Endothelial cell of umbilical vein (primary cell): Measurements from ENCODE around the gene RBP4.

Experiments
- CTCF ChIP-seq, 2 donors: IDR thresholded peaks; 1 replicate in 1 of 2; 2 replicates in 1 of 2; pipeline ENCODE4 v1.5.1; 2011; ENCODE audit warnings: low read length in 2 of 2, mild to moderate bottlenecking in 2 of 2, moderate library complexity in 2 of 2, control low read depth in 1 of 2, inconsistent platforms in 1 of 2, low read depth in 1 of 2; ENCODE audit not compliant: insufficient read depth in 1 of 2; ENCODE audit errors: extremely low read depth in 1 of 2
- EZH2 ChIP-seq: IDR thresholded peaks from 2 replicates; pipeline ENCODE4 v1.6.1; 2012; ENCODE audit warnings: borderline replicate concordance, low read depth, mild to moderate bottlenecking, moderate library complexity, low read length, inconsistent platforms; ENCODE audit not compliant: severe bottlenecking
- FOS ChIP-seq: IDR thresholded peaks from 2 replicates; pipeline ENCODE4 v1.6.1; 2011; ENCODE audit warnings: mild to moderate bottlenecking, low read length, moderate library complexity, borderline replicate concordance; ENCODE audit not compliant: insufficient read depth
- JUN ChIP-seq: IDR thresholded peaks from 2 replicates; pipeline ENCODE4 v1.6.1; 2011; ENCODE audit warnings: borderline replicate concordance, low read depth; ENCODE audit not compliant: insufficient read length, insufficient read depth
- MYC ChIP-seq: IDR thresholded peaks from one replicate; pipeline ENCODE4 v1.6.1; 2011; ENCODE audit warnings: mild to moderate bottlenecking, low read depth, low read length
- POLR2A ChIP-seq: IDR thresholded peaks from 2 replicates; pipeline ENCODE4 v1.6.1; 2012; ENCODE audit warnings: low read depth, mild to moderate bottlenecking, control low read depth, low read length
- POLR2AphosphoS5 ChIP-seq: IDR thresholded peaks from 2 replicates; pipeline ENCODE4 v1.6.1; 2012; ENCODE audit warnings: low read depth, mild to moderate bottlenecking, control low read depth, low read length, moderate library complexity; ENCODE audit not compliant: insufficient read depth
- TF ChIP-seq, protein P1 (sequence below): IDR thresholded peaks from 2 replicates; pipeline ENCODE4 v1.6.1; 2011; ENCODE audit not compliant: insufficient read depth, insufficient read length

DNA sequence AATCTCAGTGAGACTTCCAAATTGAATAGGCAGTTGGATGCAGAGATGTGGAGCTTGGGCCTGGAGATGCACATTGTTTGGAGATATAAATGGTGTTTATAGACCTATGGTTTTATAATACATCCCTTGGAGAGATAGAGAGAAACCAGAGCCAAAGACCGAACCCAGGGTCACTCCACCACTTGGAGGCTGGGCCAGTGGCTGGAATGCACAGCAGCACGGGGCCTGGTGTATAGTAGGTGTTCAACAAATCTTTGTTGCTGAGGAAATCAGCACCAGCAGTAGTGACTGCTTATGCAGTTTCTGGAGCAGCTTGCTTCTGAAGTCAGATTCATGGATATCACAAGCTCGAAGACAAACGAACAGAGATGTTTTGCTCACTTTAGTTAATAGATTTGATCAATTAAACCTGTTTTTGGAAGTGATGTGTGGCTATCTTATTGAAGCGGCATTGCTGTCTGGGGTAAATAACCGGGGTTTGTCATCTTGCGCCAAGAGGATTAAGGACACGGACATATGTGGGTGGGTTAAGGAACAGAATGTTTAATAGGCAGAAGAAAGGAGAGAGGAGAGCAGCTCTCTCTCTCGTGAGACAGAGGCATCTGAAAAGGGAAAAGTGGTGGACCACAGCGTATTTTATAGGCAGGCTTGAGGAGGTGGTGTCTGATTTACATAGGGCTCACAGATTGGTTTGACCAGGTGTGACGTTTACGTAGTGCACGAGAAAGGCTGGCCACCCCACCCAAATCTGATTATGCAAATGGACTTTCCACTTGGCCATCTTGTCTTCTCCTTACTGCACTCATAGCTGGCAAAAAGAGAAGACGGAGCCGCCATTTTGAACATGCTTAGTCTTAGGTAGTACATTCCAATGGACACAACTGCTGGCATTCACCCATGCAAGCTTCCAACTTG lies 11.1 kb downstream of the RBP4 start:
- TF ChIP-seq EZH2 (no peak), POLR2A (no peak), CTCF (IDR thresholded peaks at IDR 0.05; ENCODE audit: extremely low read depth in 1 of 2, insufficient read depth in 1 of 2, low read depth in 1 of 2, low read length in 2 of 2) (no peak), POLR2AphosphoS5 (no peak), MYC (no peak), FOS (no peak), JUN (no peak)
- TF ChIP-seq, protein P1, sequence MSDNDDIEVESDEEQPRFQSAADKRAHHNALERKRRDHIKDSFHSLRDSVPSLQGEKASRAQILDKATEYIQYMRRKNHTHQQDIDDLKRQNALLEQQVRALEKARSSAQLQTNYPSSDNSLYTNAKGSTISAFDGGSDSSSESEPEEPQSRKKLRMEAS = no peak
